Left lung (tissue), 10 donors: Measurements from ENCODE around the gene MRPL23. TPM values are rescaled to one million over a fixed set of nuclear protein-coding genes. Genes with fewer than 3 reads are reported as not detected.

Experiments used
- ATAC-seq: fragments of 200-7000 bp; cut with Tn5 transposase; one replicate; pipeline ENCODE4 v1.9.1; 2020; ENCODE audit warnings: moderate library complexity
- DNase-seq, 4 donors: peaks; one replicate each; pipeline ENCODE4 v3.0.0-alpha.2; 2013 to 2020
- H3K27ac ChIP-seq, 2 donors: fragments of 200-600 bp; sonication (generic) in 1 of 2; one replicate each; pipeline versions ENCODE4 v1.5.0 to v1.8.0; 2020 to 2021
- H3K27me3 ChIP-seq, 2 donors: fragments of 200-600 bp; sonication (generic) in 1 of 2; one replicate each; pipeline versions ENCODE4 v1.5.0 to v1.8.0; 2020 to 2021
- H3K36me3 ChIP-seq, 2 donors: fragments of 200-600 bp; sonication (generic) in 1 of 2; one replicate each; pipeline versions ENCODE4 v1.5.0 to v1.8.0; 2020 to 2021
- H3K4me1 ChIP-seq, 2 donors: fragments of 200-600 bp; one replicate each; pipeline ENCODE4 v1.8.0; 2021
- H3K4me3 ChIP-seq, 2 donors: fragments of 200-600 bp; sonication (generic) in 1 of 2; one replicate each; pipeline versions ENCODE4 v1.5.0 to v1.8.0; 2020 to 2021; ENCODE audit warnings: mild to moderate bottlenecking in 1 of 2
- H3K9me3 ChIP-seq, 2 donors: fragments of 200-600 bp; sonication (generic) in 1 of 2; one replicate each; pipeline versions ENCODE4 v1.5.0 to v1.8.0; 2020 to 2021
- CTCF ChIP-seq, 2 donors: fragments of 200-600 bp; sonication (generic) in 1 of 2; IDR thresholded peaks; one replicate each; pipeline versions ENCODE4 v1.5.0 to v1.8.0; 2021; ENCODE audit warnings: antibody characterized with exemption in 2 of 2
- intact Hi-C, 2 donors: fragments of 100-400 bp; cut with DNase I; formaldehyde crosslinking; loops; one replicate each; pipeline versions ENCODE4 v1.11.2 to v1.14.2; 2022
- polyA plus RNA-seq, 6 donors: library from polyadenylated mRNA; unstranded; fragments of 120-200 nt; gene quantifications; one replicate each; pipeline ENCODE4 v1.2.1, GENCODE V29; 2013; ENCODE audit not compliant: insufficient read length in 6 of 6
- total RNA-seq, 2 donors: library from RNA; stranded (reverse); fragmentation: NEBNext Ultra II Directional; extraction: Animal tissue kit (Norgen Biotek cat#: 25700); gene quantifications; one replicate each; pipeline ENCODE4 v1.2.1, GENCODE V29; 2021
- donor health status: DM: no; HTN: yes; CAD: no.
- donor health status: DM: no; HTN: no; CAD: no.

Gene MRPL23
- total and polyA plus RNA-seq, 8 donors = 35.1 to 71.6 (median 48.6) TPM

DNA sequence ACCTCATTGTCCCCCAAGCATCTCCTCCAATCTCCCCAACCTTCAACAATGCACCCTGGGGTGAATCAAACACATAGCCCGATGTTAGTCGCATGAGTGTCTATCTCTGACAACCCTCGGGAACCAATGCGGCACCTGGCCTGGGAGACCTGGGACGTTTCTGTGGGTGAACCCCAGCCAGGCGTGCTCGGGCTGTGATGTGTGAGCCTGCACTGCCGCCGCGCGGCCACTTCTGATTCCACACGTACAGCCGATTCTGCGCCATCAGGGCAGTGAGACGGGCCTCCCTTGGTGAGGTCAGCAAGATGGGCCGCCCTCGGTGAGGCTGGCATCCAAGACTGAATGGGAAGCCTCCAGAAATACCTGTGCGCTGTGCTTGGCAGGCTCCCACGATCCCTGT lies 55.7 kb downstream of the MRPL23 start:
- Histone ChIP-seq H3K9me3 (no peaks in the 10 kb centered on the region), H3K27ac (no peak overlapping the region), H3K4me3 (no peak overlapping the region), H3K4me1 (no peaks in the 10 kb centered on the region), H3K36me3 (no peaks in the 10 kb centered on the region), H3K27me3 (no peaks in the 10 kb centered on the region)
- ATAC-seq (peak; percentile 72), DNase-seq (no peak)
- TF ChIP-seq CTCF (IDR thresholded peaks at IDR 0.05) = no peak
- intact Hi-C loops = no loop called here

- no peak overlapping the region for H3K4me3 ChIP-seq
- no peaks in the 10 kb centered on the region for H3K9me3 ChIP-seq
- H3K4me1 ChIP-seq = no peaks in the 10 kb centered on the region
- intact Hi-C loops = no loop called here
- no peaks in the 10 kb centered on the region for H3K36me3 ChIP-seq
- TF ChIP-seq CTCF (IDR thresholded peaks at IDR 0.05) = no peak
- H3K27me3 ChIP-seq = no peaks in the 10 kb centered on the region
- ATAC-seq (no peak), DNase-seq (no peak)
- no peak overlapping the region for H3K27ac ChIP-seq
Observed at GRCh38 chr11:2004466-2004865, 57.3 kb downstream of the MRPL23 start.

Other genes with a start within 250 kb of the MRPL23 start
- 10 to 100 TPM in 1 of 2 donors, 1 to 10 TPM in 1; 3.4 to 16.5 TPM for gene IFITM10, start 196.7 kb upstream of the MRPL23 start, total RNA-seq
- gene IFITM10, start 196.7 kb upstream of the MRPL23 start, polyA plus RNA-seq = under 1 TPM in 5 of 6 donors, not detected in 1; 0.07 to 0.24 (median 0.11) TPM
- 1,000 to 10,000 TPM; 1,902 to 2,455 TPM for gene CTSD, start 183.4 kb upstream of the MRPL23 start, total RNA-seq
- 100 to 1,000 TPM; 124 to 171 (median 145) TPM for gene CTSD, start 183.4 kb upstream of the MRPL23 start, polyA plus RNA-seq
- 1 to 10 TPM; 6.0 to 8.8 TPM for gene SYT8, start 112.3 kb upstream of the MRPL23 start, total RNA-seq
- 1 to 10 TPM in 2 of 6 donors, under 1 TPM in 4; 0.21 to 1.9 (median 0.82) TPM for gene SYT8, start 112.3 kb upstream of the MRPL23 start, polyA plus RNA-seq
- gene TNNI2, start 108.4 kb upstream of the MRPL23 start, total RNA-seq = 1 to 10 TPM; 3.4 to 8.5 TPM
- under 1 TPM in 5 of 6 donors, not detected in 1; 0.24 to 0.74 (median 0.32) TPM for gene TNNI2, start 108.4 kb upstream of the MRPL23 start, polyA plus RNA-seq
- gene LSP1, start 94.2 kb upstream of the MRPL23 start, total RNA-seq = 10 to 100 TPM; 29.8 to 76.6 TPM
- 1 to 10 TPM; 5.9 to 8.8 (median 7.0) TPM for gene LSP1, start 94.2 kb upstream of the MRPL23 start, polyA plus RNA-seq
- gene PRR33, start 55.4 kb upstream of the MRPL23 start, total RNA-seq = not detected
- gene PRR33, start 55.4 kb upstream of the MRPL23 start, polyA plus RNA-seq = under 1 TPM; 0.05 to 0.15 (median 0.11) TPM
- 1 to 10 TPM; 2.0 to 3.0 TPM for gene TNNT3, start 27.6 kb upstream of the MRPL23 start, total RNA-seq
- gene TNNT3, start 27.6 kb upstream of the MRPL23 start, polyA plus RNA-seq = 1 to 10 TPM; 1.7 to 4.4 (median 2.5) TPM
- gene H19, start 50.5 kb downstream of the MRPL23 start, total RNA-seq = 100 to 1,000 TPM; 119 to 193 TPM
- 1,000 to 10,000 TPM in 1 of 6 donors, 100 to 1,000 TPM in 5; 532 to 1,133 (median 889) TPM for gene H19, start 50.5 kb downstream of the MRPL23 start, polyA plus RNA-seq
- gene IGF2, start 192.1 kb downstream of the MRPL23 start, total RNA-seq = 10 to 100 TPM; 12.0 to 13.9 TPM
- 100 to 1,000 TPM in 2 of 6 donors, 10 to 100 TPM in 4; 76.9 to 118 (median 97.4) TPM for gene IGF2, start 192.1 kb downstream of the MRPL23 start, polyA plus RNA-seq
- not detected for gene INS, start 213.9 kb downstream of the MRPL23 start, total RNA-seq
- gene INS, start 213.9 kb downstream of the MRPL23 start, polyA plus RNA-seq = not detected
- under 1 TPM; 0.18 to 0.26 TPM for gene TH, start 224.5 kb downstream of the MRPL23 start, total RNA-seq
- 1 to 10 TPM in 2 of 6 donors, under 1 TPM in 4; 0.21 to 1.4 (median 0.79) TPM for gene TH, start 224.5 kb downstream of the MRPL23 start, polyA plus RNA-seq